ENCODE data around the gene PDGFD. TPM values are rescaled to one million over a fixed set of nuclear protein-coding genes. Genes with fewer than 3 reads are reported as not detected.

PDGFD gene
- total RNA-seq, 2 donors from 2014 or later = 2.3 to 4.8 TPM

DNA sequence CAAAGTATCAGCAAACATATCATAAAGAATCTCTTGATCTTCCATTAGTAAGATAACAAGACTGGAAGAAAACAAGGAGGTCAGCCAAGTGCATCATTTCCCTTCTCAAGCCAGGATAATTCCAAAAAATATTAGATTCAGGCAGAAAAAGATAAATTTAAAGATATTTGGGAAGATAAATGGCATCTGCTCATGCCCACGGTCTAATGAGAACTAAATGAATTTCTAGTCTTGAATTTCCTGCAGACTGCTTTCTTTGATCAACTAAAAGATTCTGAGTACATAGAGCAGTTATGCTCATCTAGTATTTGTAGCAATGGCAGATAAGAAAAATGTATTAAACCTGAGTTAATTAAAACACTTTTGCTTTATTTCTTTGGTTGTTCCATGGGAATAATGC, 96.4 kb downstream of the PDGFD start:
- no peaks in the 10 kb centered on the region for H3K27me3 Mint-ChIP-seq (ENCODE audit: insufficient read depth)
- H3K9me3 ChIP-seq (ENCODE audit: control insufficient read depth, low read length) = no peaks in the 10 kb centered on the region
- no peaks in the 10 kb centered on the region for H3K4me1 Mint-ChIP-seq
- no peak for DNase-seq
- no peaks in the 10 kb centered on the region for H3K4me1 ChIP-seq (ENCODE audit: control insufficient read depth, insufficient read depth, low read length)
- WGBS, 2 experiments (ENCODE audit: insufficient coverage in 1 of 2, insufficient read length in 1 of 2) = 81 to 85% methylated on average over 1 of the region's 1 CpG
- H3K9me3 Mint-ChIP-seq = no peaks in the 10 kb centered on the region
- H3K9ac ChIP-seq (ENCODE audit: extremely low read depth, low read length, poor library complexity, severe bottlenecking) = no peak overlapping the region
- no peak overlapping the region for H3K4me3 ChIP-seq (ENCODE audit: low read length)
- H3K36me3 ChIP-seq (ENCODE audit: control insufficient read depth, insufficient read depth, low read length) = no peaks in the 10 kb centered on the region
- no peak overlapping the region for H3K27ac ChIP-seq (ENCODE audit: low read depth, low read length)
- H3K27me3 ChIP-seq (ENCODE audit: control insufficient read depth, insufficient read depth, low read length, poor library complexity, severe bottlenecking) = no peaks in the 10 kb centered on the region
- H3K4me3 Mint-ChIP-seq = no peak overlapping the region
- H3K27ac Mint-ChIP-seq = no peak overlapping the region
- no peaks in the 10 kb centered on the region for H3K36me3 Mint-ChIP-seq (ENCODE audit: low read depth)
- TF ChIP-seq CTCF (conservative IDR thresholded peaks at IDR 0.05) = no peak

DNA sequence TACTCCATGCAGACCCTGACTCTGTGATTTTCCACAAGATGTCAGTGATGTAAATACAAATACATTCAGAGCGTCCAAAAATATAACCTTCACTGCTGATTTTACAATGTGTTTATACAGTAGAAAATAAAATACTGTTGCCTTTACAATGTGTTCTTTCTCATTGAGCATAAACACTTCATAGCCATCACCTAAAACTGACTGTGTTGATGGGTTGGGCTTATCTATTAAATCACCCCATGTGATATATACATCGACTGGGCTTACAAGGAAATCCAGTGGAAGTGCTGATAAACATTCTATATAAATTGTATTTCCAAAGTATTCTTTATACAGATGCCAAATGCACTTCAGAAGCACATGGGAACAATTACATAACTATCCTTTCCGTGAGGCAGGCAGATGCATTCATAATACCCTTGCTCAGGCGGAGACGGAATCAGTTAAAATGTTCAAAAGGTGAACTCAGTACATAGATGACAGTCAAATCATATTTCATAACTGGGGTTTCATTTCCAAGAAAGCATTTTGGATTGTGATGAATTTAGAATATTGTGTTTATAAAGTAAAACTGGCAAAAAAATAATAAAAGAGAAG, 99.8 kb downstream of the PDGFD start:
- no peak for TF ChIP-seq CTCF (conservative IDR thresholded peaks at IDR 0.05)
- Mint-ChIP-seq H3K9me3 (no peaks in the 10 kb centered on the region), H3K27me3 (ENCODE audit: insufficient read depth) (no peaks in the 10 kb centered on the region), H3K36me3 (ENCODE audit: low read depth) (no peaks in the 10 kb centered on the region), H3K27ac (no peak overlapping the region), H3K4me3 (no peak overlapping the region), H3K4me1 (peaks cover 12% of the 10 kb centered on the region)
- H3K4me1 ChIP-seq (ENCODE audit: control insufficient read depth, insufficient read depth, low read length) = no peaks in the 10 kb centered on the region
- no peaks in the 10 kb centered on the region for H3K27me3 ChIP-seq (ENCODE audit: control insufficient read depth, insufficient read depth, low read length, poor library complexity, severe bottlenecking)
- H3K9me3 ChIP-seq (ENCODE audit: control insufficient read depth, low read length) = no peaks in the 10 kb centered on the region
- DNase-seq = no peak
- WGBS, 2 experiments (ENCODE audit: insufficient coverage in 1 of 2, insufficient read length in 1 of 2) = 88 to 99% methylated on average over 3 to 4 of the region's 5 CpGs
- no peak overlapping the region for H3K27ac ChIP-seq (ENCODE audit: low read depth, low read length)
- no peaks in the 10 kb centered on the region for H3K36me3 ChIP-seq (ENCODE audit: control insufficient read depth, insufficient read depth, low read length)
- H3K9ac ChIP-seq (ENCODE audit: extremely low read depth, low read length, poor library complexity, severe bottlenecking) = no peak overlapping the region
- no peak overlapping the region for H3K4me3 ChIP-seq (ENCODE audit: low read length)

DNA sequence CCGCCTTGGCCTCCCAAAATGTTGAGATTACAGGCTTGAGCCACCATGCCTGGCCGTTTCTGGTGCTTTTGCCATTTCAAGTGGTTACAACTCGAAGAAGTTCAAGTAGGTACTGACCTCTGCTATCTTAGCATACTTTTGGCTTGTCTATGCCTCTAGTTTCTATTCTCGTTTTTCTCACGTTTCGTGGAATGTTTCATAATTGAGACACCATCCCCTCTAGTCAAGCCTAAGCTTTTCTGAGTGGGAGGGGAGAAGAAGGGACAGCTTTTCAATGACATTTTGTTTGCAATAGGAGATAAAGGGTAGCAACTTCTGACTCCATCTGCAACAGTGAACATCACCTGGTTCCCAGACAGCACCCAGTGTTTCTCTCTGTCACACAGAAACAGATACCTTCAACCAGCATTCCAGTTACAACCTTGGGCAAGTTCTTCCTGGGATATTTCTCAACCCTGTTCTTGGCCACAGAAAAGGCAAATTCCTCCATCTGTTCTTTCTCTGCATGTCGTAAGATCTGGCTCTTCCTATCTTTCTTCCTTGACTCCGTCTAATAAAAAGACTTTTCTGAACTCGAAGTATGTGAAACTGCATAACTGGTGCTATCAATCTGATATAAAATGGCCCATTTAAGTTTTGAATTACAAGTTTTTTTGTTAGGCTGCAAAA, 102.0 kb downstream of the PDGFD start:
- Histone ChIP-seq H3K4me3 (ENCODE audit: low read length) (no peak overlapping the region), H3K27ac (ENCODE audit: low read depth, low read length) (no peak overlapping the region), H3K27me3 (ENCODE audit: control insufficient read depth, insufficient read depth, low read length, poor library complexity, severe bottlenecking) (no peaks in the 10 kb centered on the region), H3K4me1 (ENCODE audit: control insufficient read depth, insufficient read depth, low read length) (no peaks in the 10 kb centered on the region), H3K9ac (ENCODE audit: extremely low read depth, low read length, poor library complexity, severe bottlenecking) (no peak overlapping the region), H3K36me3 (ENCODE audit: control insufficient read depth, insufficient read depth, low read length) (no peaks in the 10 kb centered on the region), H3K9me3 (ENCODE audit: control insufficient read depth, low read length) (no peaks in the 10 kb centered on the region)
- no peak for DNase-seq
- WGBS, 2 experiments (ENCODE audit: insufficient coverage in 1 of 2, insufficient read length in 1 of 2) = 94 to 100% methylated on average over 7 to 9 of the region's 9 CpGs
- no peaks in the 10 kb centered on the region for H3K27me3 Mint-ChIP-seq (ENCODE audit: insufficient read depth)
- peaks cover 16% of the 10 kb centered on the region for H3K4me1 Mint-ChIP-seq
- H3K9me3 Mint-ChIP-seq = no peaks in the 10 kb centered on the region
- H3K36me3 Mint-ChIP-seq (ENCODE audit: low read depth) = no peaks in the 10 kb centered on the region
- no peak overlapping the region for H3K4me3 Mint-ChIP-seq
- TF ChIP-seq CTCF (conservative IDR thresholded peaks at IDR 0.05) = no peak
- H3K27ac Mint-ChIP-seq = no peak overlapping the region
